GM04503 (cell line): ENCODE results near the gene SP3.

Source experiments
- DNase-seq: peaks from one replicate; pipeline ENCODE4 v3.0.0-alpha.2; 2012; ENCODE audit warnings: low read depth

The SP3 gene

GRCh38 chr2:173966274-173967098 lies 1.3 kb upstream of the SP3 start:
- DNase-seq, result no peak

- DNase-seq, result no peak
Observed at GRCh38 chr2:173964565-173965371, 405 bp downstream of the SP3 start.

- no peak for DNase-seq
Observed at GRCh38 chr2:173963817-173964564, 1.2 kb downstream of the SP3 start.

GRCh38 chr2:173963323-173963816 lies 1.8 kb downstream of the SP3 start:
- DNase-seq, result no peak

GRCh38 chr2:173962583-173963110 lies 2.5 kb downstream of the SP3 start:
- no peak for DNase-seq

- no peak for DNase-seq
Observed at GRCh38 chr2:173962031-173962430, 3.1 kb downstream of the SP3 start.

GRCh38 chr2:173961346-173961705 lies 3.8 kb downstream of the SP3 start:
- no peak for DNase-seq

- DNase-seq, result no peak
Observed at GRCh38 chr2:173959909-173960308, 5.3 kb downstream of the SP3 start.

GRCh38 chr2:173959358-173959884 lies 5.8 kb downstream of the SP3 start:
- no peak for DNase-seq

- DNase-seq, result no peak
Observed at GRCh38 chr2:173958198-173958846, 6.9 kb downstream of the SP3 start.

GRCh38 chr2:173957517-173957916 lies 7.7 kb downstream of the SP3 start:
- DNase-seq, result no peak

- no peak for DNase-seq
Observed at GRCh38 chr2:173956454-173956853, 8.7 kb downstream of the SP3 start.

- DNase-seq, result no peak
Observed at GRCh38 chr2:173955867-173956266, 9.3 kb downstream of the SP3 start.

- no peak for DNase-seq
Observed at GRCh38 chr2:173955004-173955403, 10.2 kb downstream of the SP3 start.

GRCh38 chr2:173953047-173953424 lies 12.1 kb downstream of the SP3 start:
- DNase-seq, result no peak

- no peak for DNase-seq
Observed at GRCh38 chr2:173952267-173953046, 12.7 kb downstream of the SP3 start.

GRCh38 chr2:173948842-173949241 lies 16.3 kb downstream of the SP3 start:
- DNase-seq, result no peak

- DNase-seq, result no peak
Observed at GRCh38 chr2:173948198-173948597, 17.0 kb downstream of the SP3 start.

GRCh38 chr2:173947131-173947530 lies 18.0 kb downstream of the SP3 start:
- no peak for DNase-seq

GRCh38 chr2:173943738-173944137 lies 21.4 kb downstream of the SP3 start:
- no peak for DNase-seq
